ENCODE measurements around the gene NISCH. TPM values are rescaled to one million over a fixed set of nuclear protein-coding genes. Genes with fewer than 3 reads are reported as not detected.

Gene NISCH
- total and polyA plus RNA-seq, 2 of the 8 experiments (the other 6 are each of a cell fraction or from before 2014, with no cell fraction given) = 71.2 to 71.9 TPM

DNA sequence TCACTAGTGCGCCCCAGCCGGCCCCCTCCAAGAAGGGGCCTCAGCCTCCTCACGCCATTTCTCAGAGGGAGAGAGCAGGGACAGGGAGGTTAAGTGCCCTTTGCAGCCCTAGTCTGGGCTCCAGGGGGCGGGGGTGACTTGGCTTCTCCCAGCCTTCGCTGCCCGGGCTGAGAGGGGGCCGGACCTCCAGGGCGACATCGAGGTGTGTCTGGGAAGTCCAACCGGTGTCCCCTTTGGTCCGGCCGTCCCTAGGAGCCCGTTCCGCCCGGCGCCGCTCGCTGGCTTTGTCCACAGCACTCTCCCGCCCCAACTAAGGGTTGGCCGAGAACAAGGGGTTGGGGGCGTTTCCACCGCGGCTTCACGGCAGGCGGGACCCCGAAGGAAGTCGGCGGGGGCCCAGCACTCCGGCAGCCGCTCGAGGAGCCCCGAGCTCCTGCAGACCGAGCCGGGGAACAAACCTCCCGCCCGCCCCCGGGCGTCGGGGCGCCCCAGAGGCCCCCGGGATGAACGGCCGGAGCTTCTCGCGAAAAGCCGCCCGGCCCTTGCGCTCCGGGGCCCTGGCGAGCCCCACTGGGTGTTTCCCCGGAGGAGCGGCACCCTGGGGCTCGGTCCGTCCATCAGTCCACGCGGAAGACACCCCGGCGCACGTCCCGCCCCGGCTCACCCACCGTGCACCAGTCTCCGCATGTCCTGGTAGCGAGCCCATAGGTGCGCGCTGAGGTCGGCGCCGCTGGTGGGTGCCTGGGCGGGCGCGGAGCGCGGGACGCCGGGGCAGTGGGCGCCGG lies 77.6 kb downstream of the NISCH start:
- Histone ChIP-seq H2AFZ (ENCODE audit: low read length) (no peak overlapping the region), H2BK20ac (ENCODE audit: low read length) (no peak overlapping the region), H3K4me1 (replicated peaks in 1 of 4; ENCODE audit: control insufficient read depth in 3 of 4, insufficient read depth in 4 of 4, low read length in 3 of 4) (peaks cover 5 to 31% (median 18%) of the 10 kb centered on the region in 4 experiments), H3K79me1 (ENCODE audit: low read depth, low read length) (peaks cover 40% of the 10 kb centered on the region), H3K23ac (ENCODE audit: insufficient read length) (no peak overlapping the region), H2BK12ac (ENCODE audit: low read depth, low read length) (no peak overlapping the region), H4K5ac (ENCODE audit: insufficient read length, low read depth, low read length) (peak overlapping the region; percentile 63), H3K9me3 (ENCODE audit: insufficient read depth in 2 of 2, low read depth in 1 of 2, low read length in 1 of 2) (no peaks in the 10 kb centered on the region), H4K8ac (ENCODE audit: extremely low read depth, insufficient read depth, low read length) (peak overlapping the region; percentile 25), H3K79me2 (ENCODE audit: control insufficient read depth in 1 of 2, insufficient read depth in 2 of 2, low read length in 2 of 2) (peaks cover 7 to 50% of the 10 kb centered on the region in 2 experiments), H3K4me3 (ENCODE audit: extremely low read depth in 1 of 4, insufficient read depth in 2 of 4, low read depth in 3 of 4, low read length in 4 of 4) (peak overlapping the region; percentile 61 to 84 (median 66)), H3K9ac (replicated peaks in 1 of 4; ENCODE audit: extremely low read depth in 1 of 4, low read depth in 3 of 4, low read length in 3 of 4) (peak overlapping the region; percentile 33 to 91 (median 68); a peak in 6 of 7 replicates), H3K14ac (ENCODE audit: insufficient read length) (no peak overlapping the region), H3K27me3 (replicated peaks in 1 of 4; ENCODE audit: control insufficient read depth in 3 of 4, extremely low read depth in 1 of 4, insufficient read depth in 3 of 4, low read length in 3 of 4) (no peaks in the 10 kb centered on the region), H3K27ac (ENCODE audit: low read depth, low read length) (0 out of 2 replicates have a peak overlapping the region, but pooled peaks have one; percentile 22), H3K56ac (replicated peaks; ENCODE audit: insufficient read length, low read depth, low read length) (peak overlapping the region; percentile 67), H3K18ac (ENCODE audit: extremely low read depth, low read length) (no peak overlapping the region; the same call in none of the 2 replicates), H3K4me2 (ENCODE audit: insufficient read depth in 1 of 2, low read depth in 2 of 2, low read length in 2 of 2) (peak overlapping the region; percentile 89), H4K20me1 (replicated peaks in 1 of 2; ENCODE audit: control insufficient read depth in 1 of 2, insufficient read depth in 2 of 2, low read length in 2 of 2) (peaks cover 12 to 32% of the 10 kb centered on the region in 2 experiments), H3K23me2 (ENCODE audit: low read depth, low read length) (peaks cover 26% of the 10 kb centered on the region), H3K4ac (replicated peaks; ENCODE audit: insufficient read length, low read depth, low read length) (peak overlapping the region; percentile 19), H3K36me3 (ENCODE audit: control insufficient read depth in 2 of 4, insufficient read depth in 4 of 4, low read length in 3 of 4) (peaks cover 9 to 19% (median 13%) of the 10 kb centered on the region in 4 experiments), H2BK15ac (ENCODE audit: low read length) (no peak overlapping the region), H4K91ac (replicated peaks; ENCODE audit: insufficient read length, low read length) (peak overlapping the region; percentile 90), H2BK5ac (ENCODE audit: low read depth, low read length) (peak overlapping the region; percentile 52; the same call in 1 of the 2 replicates), H2AK5ac (ENCODE audit: low read depth, low read length) (no peak overlapping the region), H2BK120ac (replicated peaks; ENCODE audit: low read depth, low read length) (no peak overlapping the region)
- peak; percentile 20 for TF ChIP-seq PHF8 (conservative IDR thresholded peaks at IDR 0.05; ENCODE audit: low read depth, low read length)
- TF ChIP-seq KDM4A (IDR thresholded peaks at IDR 0.05; ENCODE audit: low read depth, low read length, severe bottlenecking) = peak; percentile 61
- TF ChIP-seq TAF1 (IDR thresholded peaks at IDR 0.05; ENCODE audit: low read depth, low read length) = 0 out of 2 replicates have a peak, but pooled peaks have one; percentile 22
- 0 out of 4 replicates have a peak, but pooled peaks of 1 of the 2 experiments have one; percentile 40 for TF ChIP-seq SIN3A (conservative IDR thresholded peaks at IDR 0.05 in 1 of 2, IDR thresholded peaks at IDR 0.05 in 1 of 2; ENCODE audit: low read depth in 1 of 2, low read length in 2 of 2)
- TF ChIP-seq HDAC2 (IDR thresholded peaks at IDR 0.05; ENCODE audit: borderline replicate concordance in 1 of 2, low read depth in 2 of 2, low read length in 2 of 2) = no peak
- TF ChIP-seq CBX8 (IDR thresholded peaks at IDR 0.05; ENCODE audit: borderline replicate concordance, low read depth, low read length) = no peak
- DNase-seq (ENCODE audit: low read depth in 1 of 2, low spot score in 2 of 2) (peak in 1 of 2 experiments; percentile 72), FAIRE-seq (no peak)
- ChIA-PET POLR2A (ENCODE audit: partially characterized antibody) (interaction anchor here (0.8 to 3.0 kb wide), 8 partner anchors 9 to 159 kb away, joined by 3 to 25 read pairs (median 4); no protein-coding TSS in a partner anchor), CTCF (ENCODE audit: partially characterized antibody) (interaction anchor here (1.0 kb wide), 1 partner anchor 28 kb away, joined by 3 read pairs; no protein-coding TSS in a partner anchor)
- 1% methylated on average over 42 of the region's 78 CpGs; no CpG with 5 or more reads in 1 of the 2 experiments for WGBS, 2 experiments (ENCODE audit: extremely low coverage in 1 of 2, insufficient coverage in 1 of 2, insufficient read length in 1 of 2, insufficient replicate concordance in 2 of 2, low coverage in 1 of 2, low lambda C conversion rate in 2 of 2, missing lambda C conversion rate in 1 of 2)

Data from H1 (cell line).